ENCODE measurements around the gene VSIG4.
"Not testable (repeated sequence)": the region's sequence is repeated elsewhere in the genome, so short reads cannot be mapped to it uniquely, and the experiment has no call there.

The VSIG4 gene, protein sequence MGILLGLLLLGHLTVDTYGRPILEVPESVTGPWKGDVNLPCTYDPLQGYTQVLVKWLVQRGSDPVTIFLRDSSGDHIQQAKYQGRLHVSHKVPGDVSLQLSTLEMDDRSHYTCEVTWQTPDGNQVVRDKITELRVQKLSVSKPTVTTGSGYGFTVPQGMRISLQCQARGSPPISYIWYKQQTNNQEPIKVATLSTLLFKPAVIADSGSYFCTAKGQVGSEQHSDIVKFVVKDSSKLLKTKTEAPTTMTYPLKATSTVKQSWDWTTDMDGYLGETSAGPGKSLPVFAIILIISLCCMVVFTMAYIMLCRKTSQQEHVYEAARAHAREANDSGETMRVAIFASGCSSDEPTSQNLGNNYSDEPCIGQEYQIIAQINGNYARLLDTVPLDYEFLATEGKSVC

DNA sequence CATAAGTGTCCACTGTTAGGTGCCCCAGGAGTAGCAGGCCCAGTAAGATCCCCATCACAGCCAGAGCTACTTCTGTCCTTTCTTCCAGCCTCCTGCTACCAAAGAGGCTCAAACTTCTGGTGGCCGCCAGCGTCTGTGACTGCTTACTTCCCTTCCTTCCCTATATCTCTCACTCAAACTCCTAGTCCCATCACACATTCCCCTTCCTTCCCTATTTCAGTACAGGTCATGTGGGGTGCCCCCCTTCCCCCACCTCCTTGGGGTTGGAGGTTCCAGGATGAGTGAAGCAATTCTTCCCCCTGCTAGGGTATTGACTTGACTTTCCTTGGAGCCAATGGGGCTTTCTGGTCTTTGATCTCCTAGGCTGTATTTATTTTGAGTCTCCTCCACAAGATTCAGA is at the start of gene VSIG4:
Gene VSIG4 (minus strand): TSS at position 137 of the 400 bp plus-strand sequence. CDS start 82 bp downstream, at position 55.
- no peaks in the 10 kb centered on the region for H3K27me3 ChIP-seq (ENCODE audit: control insufficient read depth, insufficient read depth, low read length)
- no peak within 1 kb of the TSS for H3K9ac ChIP-seq (ENCODE audit: low read length)
- H3K9me3 ChIP-seq (ENCODE audit: control insufficient read depth, low read length) = no peaks in the 10 kb centered on the region
- H3K4me1 ChIP-seq (ENCODE audit: control insufficient read depth, insufficient read depth, low read length) = no peaks in the 10 kb centered on the region
- H3K36me3 ChIP-seq (ENCODE audit: control insufficient read depth, insufficient read depth, low read length) = no peaks in the 10 kb centered on the region
- H3K4me3 ChIP-seq (ENCODE audit: low read length) = no peak within 1 kb of the TSS

DNA sequence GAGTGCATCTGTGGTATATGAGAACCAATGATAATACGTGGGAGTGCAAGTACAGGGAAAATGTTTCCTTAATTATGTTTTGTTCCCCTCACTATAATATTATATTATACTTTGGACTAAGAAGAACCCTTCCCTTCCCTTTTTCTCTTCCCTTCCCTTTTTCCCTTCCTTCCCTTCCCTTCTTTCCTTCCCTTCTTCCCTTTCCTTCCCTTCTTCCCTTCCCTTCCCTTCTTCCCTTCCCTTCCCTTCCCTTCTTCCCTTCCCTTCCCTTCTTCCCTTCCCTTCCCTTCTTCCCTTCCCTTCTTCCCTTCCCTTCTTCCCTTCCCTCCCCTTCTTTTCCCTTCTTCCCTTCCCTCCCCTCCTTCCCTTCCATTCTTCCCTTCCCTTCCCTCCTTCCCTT is 36.9 kb upstream of the VSIG4 start:
- Histone ChIP-seq H3K36me3 (ENCODE audit: control insufficient read depth, insufficient read depth, low read length) (no peaks in the 10 kb centered on the region), H3K9ac (ENCODE audit: low read length) (no peak overlapping the region), H3K4me3 (ENCODE audit: low read length) (no peak overlapping the region), H3K4me1 (ENCODE audit: control insufficient read depth, insufficient read depth, low read length) (no peaks in the 10 kb centered on the region), H3K27me3 (ENCODE audit: control insufficient read depth, insufficient read depth, low read length) (no peaks in the 10 kb centered on the region), H3K9me3 (ENCODE audit: control insufficient read depth, low read length) (no peaks in the 10 kb centered on the region)

DNA sequence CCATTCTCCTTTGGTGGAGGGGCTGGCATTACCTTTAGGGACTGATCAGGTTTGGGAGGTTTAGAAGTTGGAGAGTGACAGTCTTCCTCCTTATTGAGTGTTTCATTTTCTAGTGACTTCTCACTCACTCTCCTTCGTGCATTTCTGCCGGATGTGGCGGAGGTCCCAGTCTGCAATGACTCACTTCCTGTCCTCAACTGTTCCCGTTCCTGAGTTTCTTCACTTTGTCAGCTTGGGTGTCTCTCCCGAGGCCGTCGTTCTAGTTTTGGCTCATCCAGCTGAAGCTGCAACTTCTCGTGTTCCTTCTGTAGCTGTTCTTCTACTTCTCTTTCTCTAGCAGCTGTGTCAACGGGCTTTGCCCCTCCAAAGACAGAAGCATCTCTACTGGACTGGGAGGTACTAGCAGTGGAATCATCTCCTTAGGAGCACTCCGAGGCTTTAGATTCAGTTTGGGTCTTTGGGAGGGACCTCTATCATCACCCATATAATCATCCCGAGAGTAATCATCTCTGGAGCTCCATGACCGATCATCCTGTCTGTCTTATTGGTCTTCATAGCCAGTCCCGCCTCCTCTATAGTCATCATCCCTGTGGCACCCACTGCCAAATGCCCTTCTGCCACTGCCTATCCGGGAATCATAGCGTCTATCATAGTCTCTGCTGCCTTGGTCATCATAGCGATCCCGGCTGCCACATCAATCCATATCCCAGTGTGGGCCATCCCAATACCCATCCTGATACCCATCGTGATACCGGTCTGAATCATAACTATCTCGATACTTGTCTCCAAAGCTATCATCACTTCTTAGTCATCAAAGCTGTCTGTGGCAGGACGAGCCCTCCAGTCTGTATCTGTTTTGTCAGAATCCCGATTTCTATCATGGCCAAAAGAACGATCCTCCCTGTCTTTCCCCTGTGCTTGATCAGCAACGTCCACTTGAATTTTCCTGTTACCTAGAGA is 35.3 kb upstream of the VSIG4 start:
- Histone ChIP-seq H3K27me3 (ENCODE audit: control insufficient read depth, insufficient read depth, low read length) (no peaks in the 10 kb centered on the region), H3K9me3 (ENCODE audit: control insufficient read depth, low read length) (no peaks in the 10 kb centered on the region), H3K9ac (ENCODE audit: low read length) (no peak overlapping the region), H3K4me3 (ENCODE audit: low read length) (no peak overlapping the region), H3K36me3 (ENCODE audit: control insufficient read depth, insufficient read depth, low read length) (no peaks in the 10 kb centered on the region), H3K4me1 (ENCODE audit: control insufficient read depth, insufficient read depth, low read length) (no peaks in the 10 kb centered on the region)

DNA sequence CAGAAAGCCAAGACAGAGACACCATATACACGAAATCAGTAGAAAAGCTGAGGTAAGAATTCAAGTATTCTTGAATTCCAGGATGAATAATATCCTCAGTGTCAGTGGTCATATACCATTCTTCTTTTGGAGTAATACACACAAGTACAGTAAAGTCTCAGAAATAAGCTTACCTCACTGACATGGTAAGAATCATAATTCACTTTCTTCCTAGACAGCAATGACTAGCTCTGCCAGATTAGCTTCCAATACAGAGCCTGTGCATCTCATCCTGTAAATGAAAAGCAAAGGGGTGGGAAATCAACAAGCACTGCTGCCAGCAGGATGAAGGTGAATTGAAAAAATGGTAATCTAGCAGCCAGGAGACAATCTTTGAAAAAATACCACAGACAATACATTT is 31.2 kb upstream of the VSIG4 start:
- Histone ChIP-seq H3K36me3 (ENCODE audit: control insufficient read depth, insufficient read depth, low read length) (no peaks in the 10 kb centered on the region), H3K9ac (ENCODE audit: low read length) (no peak overlapping the region), H3K4me1 (ENCODE audit: control insufficient read depth, insufficient read depth, low read length) (no peaks in the 10 kb centered on the region), H3K27me3 (ENCODE audit: control insufficient read depth, insufficient read depth, low read length) (no peaks in the 10 kb centered on the region), H3K9me3 (ENCODE audit: control insufficient read depth, low read length) (no peaks in the 10 kb centered on the region), H3K4me3 (ENCODE audit: low read length) (no peak overlapping the region)

DNA sequence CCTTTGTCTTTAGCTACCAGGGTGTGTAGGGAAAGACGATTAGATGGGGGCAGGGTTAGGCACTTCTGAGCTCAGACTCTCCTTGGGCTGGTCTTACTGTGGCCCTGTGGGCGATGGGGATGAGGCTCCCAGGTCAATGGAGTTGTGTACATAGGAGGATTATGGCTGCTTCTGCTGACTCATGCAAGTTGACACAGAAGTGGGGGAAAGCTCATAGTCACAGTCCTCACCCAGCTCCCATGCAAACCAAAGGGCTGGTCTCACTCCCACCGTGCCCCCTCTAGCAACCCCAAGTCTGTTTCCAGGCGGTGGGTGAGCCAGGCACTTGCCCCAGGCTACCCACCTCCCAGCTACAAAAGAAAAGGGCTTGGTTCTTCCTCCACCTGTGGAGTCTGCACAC is 24.4 kb upstream of the VSIG4 start:
- Histone ChIP-seq H3K9ac (ENCODE audit: low read length) (no peak overlapping the region), H3K4me1 (ENCODE audit: control insufficient read depth, insufficient read depth, low read length) (no peaks in the 10 kb centered on the region), H3K9me3 (ENCODE audit: control insufficient read depth, low read length) (no peaks in the 10 kb centered on the region), H3K27me3 (ENCODE audit: control insufficient read depth, insufficient read depth, low read length) (no peaks in the 10 kb centered on the region), H3K36me3 (ENCODE audit: control insufficient read depth, insufficient read depth, low read length) (no peaks in the 10 kb centered on the region), H3K4me3 (ENCODE audit: low read length) (no peak overlapping the region)

DNA sequence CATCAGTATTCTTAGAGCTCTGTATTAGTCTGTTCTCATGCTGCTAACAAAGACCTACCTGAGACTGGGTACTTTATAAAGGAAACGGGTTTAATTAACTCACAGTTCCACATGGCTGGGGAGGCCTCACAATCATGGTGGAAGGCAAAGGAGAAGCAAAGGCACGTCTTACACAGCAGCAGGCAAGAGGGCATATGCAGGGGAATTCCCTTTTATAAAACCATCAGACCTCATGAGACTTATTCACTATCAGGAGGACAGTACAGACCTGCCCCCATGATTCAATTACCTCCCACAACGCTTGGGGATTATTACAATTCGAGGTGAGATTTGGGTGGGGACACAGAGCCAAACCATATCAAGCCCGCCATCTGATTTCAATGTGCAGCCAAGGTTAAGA is 17.1 kb upstream of the VSIG4 start:
- H3K9ac ChIP-seq (ENCODE audit: low read length); H3K36me3 ChIP-seq (ENCODE audit: control insufficient read depth, insufficient read depth, low read length); H3K4me3 ChIP-seq (ENCODE audit: low read length); H3K27me3 ChIP-seq (ENCODE audit: control insufficient read depth, insufficient read depth, low read length); H3K9me3 ChIP-seq (ENCODE audit: control insufficient read depth, low read length); H3K4me1 ChIP-seq (ENCODE audit: control insufficient read depth, insufficient read depth, low read length): not testable (repeated sequence)

DNA sequence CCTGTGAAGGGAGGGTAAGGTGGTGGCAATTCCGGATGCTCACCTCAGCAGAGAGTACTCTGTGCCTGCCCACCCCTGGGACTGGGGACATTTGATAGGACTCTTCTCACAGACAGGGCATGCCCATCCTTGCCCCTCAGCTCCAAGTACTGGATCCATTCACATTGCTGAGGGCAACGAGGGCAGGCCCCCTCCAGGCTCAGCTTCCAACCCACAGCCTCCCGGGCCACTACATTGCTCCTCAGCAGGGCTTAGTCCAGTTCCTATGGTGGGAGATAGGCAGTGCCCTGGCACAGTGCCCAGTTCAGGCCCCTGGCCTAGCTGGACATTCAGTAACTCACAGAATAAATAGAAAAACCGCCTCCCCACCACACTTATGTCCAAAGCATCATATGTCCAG is 15.1 kb upstream of the VSIG4 start:
- Histone ChIP-seq H3K9me3 (ENCODE audit: control insufficient read depth, low read length) (no peaks in the 10 kb centered on the region), H3K9ac (ENCODE audit: low read length) (no peak overlapping the region), H3K4me1 (ENCODE audit: control insufficient read depth, insufficient read depth, low read length) (no peaks in the 10 kb centered on the region), H3K4me3 (ENCODE audit: low read length) (no peak overlapping the region), H3K27me3 (ENCODE audit: control insufficient read depth, insufficient read depth, low read length) (no peaks in the 10 kb centered on the region), H3K36me3 (ENCODE audit: control insufficient read depth, insufficient read depth, low read length) (no peaks in the 10 kb centered on the region)

DNA sequence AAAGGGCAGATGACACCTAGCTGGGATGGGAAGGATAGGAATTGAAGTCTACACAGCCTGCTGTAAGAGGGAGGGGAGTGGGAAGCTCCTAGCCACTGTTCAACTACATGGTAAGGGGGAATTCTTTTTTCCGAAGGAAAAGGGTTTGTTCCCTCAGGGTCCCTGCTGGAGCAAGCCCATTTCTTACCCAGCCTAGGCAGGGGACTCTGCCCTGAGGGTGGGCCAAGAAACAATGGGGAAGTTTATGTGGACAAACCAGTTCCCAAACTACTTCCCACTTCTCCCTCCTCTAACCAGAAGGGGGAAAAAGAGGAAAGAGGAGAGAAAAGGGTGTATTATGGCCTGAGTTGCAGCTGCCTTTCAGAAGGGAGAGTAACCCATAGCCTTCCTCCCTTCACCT is 13.5 kb upstream of the VSIG4 start:
- Histone ChIP-seq H3K4me1 (ENCODE audit: control insufficient read depth, insufficient read depth, low read length) (no peaks in the 10 kb centered on the region), H3K27me3 (ENCODE audit: control insufficient read depth, insufficient read depth, low read length) (no peaks in the 10 kb centered on the region), H3K4me3 (ENCODE audit: low read length) (no peak overlapping the region), H3K9ac (ENCODE audit: low read length) (no peak overlapping the region), H3K36me3 (ENCODE audit: control insufficient read depth, insufficient read depth, low read length) (no peaks in the 10 kb centered on the region), H3K9me3 (ENCODE audit: control insufficient read depth, low read length) (no peaks in the 10 kb centered on the region)

DNA sequence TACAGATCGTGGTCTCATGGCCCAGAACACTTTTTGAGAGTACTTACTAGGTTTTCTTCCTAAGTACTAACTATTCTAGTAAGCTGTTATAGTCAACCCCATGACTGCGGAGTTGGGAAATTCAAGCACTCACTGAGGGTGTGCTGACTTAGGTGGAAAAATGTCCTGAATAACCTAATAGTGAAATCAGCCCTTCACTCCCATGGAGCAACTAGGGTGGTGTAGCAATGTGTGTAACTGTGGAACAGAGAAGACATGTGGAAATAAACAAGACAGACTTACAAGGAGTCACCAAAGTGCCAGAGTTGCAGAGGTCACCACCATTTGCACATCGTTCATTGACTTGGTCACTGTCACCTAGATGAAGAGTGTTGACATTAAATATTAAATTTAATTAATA is 12.1 kb upstream of the VSIG4 start:
- H3K4me3 ChIP-seq (ENCODE audit: low read length) = no peak overlapping the region
- no peak overlapping the region for H3K9ac ChIP-seq (ENCODE audit: low read length)
- H3K36me3 ChIP-seq (ENCODE audit: control insufficient read depth, insufficient read depth, low read length) = no peaks in the 10 kb centered on the region
- no peaks in the 10 kb centered on the region for H3K27me3 ChIP-seq (ENCODE audit: control insufficient read depth, insufficient read depth, low read length)
- H3K4me1 ChIP-seq (ENCODE audit: control insufficient read depth, insufficient read depth, low read length) = no peaks in the 10 kb centered on the region
- H3K9me3 ChIP-seq (ENCODE audit: control insufficient read depth, low read length) = no peaks in the 10 kb centered on the region

DNA sequence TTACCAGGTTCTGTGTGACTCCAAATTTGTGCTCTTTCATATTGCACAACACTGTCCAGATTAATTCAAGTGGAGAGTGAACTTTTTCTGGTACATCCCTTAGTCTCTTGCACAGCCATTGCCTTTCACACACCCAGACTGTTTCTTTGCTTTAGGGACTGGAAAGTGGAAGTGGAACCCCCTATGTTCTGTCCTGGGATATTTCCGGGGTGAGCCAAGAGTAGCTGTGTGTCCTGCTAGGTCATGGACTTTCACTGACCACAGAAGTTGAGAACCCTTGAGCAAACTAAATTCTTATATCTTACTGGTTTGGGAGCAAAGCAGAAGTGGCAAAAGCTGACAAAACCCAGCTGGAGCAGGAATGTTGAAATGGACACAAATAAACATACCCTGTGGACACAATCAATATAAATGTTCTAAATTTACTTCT is 10.3 kb upstream of the VSIG4 start:
- no peaks in the 10 kb centered on the region for H3K4me1 ChIP-seq (ENCODE audit: control insufficient read depth, insufficient read depth, low read length)
- no peaks in the 10 kb centered on the region for H3K27me3 ChIP-seq (ENCODE audit: control insufficient read depth, insufficient read depth, low read length)
- H3K36me3 ChIP-seq (ENCODE audit: control insufficient read depth, insufficient read depth, low read length) = no peaks in the 10 kb centered on the region
- no peak overlapping the region for H3K4me3 ChIP-seq (ENCODE audit: low read length)
- no peak overlapping the region for H3K9ac ChIP-seq (ENCODE audit: low read length)
- H3K9me3 ChIP-seq (ENCODE audit: control insufficient read depth, low read length) = no peaks in the 10 kb centered on the region

DNA sequence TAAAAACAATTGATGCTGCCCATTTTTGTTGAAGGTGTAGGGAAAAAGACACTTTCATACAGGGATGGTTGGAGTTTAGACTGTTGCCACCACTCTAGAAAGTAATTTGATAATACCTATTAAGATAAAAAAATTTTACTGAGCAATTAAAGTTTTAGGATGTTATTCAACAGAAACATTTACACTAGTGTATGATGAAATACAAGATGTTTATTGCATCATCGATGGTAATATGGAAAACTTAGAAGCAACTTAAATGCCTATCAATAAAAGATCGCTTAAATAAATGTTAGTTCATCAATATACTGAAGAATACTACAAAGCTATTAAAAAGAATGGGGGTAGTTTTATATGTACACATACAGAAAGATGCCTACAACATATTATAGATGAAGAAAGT is 9.2 kb upstream of the VSIG4 start:
- Histone ChIP-seq H3K27me3 (ENCODE audit: control insufficient read depth, insufficient read depth, low read length) (no peaks in the 10 kb centered on the region), H3K36me3 (ENCODE audit: control insufficient read depth, insufficient read depth, low read length) (no peaks in the 10 kb centered on the region), H3K4me1 (ENCODE audit: control insufficient read depth, insufficient read depth, low read length) (no peaks in the 10 kb centered on the region), H3K9ac (ENCODE audit: low read length) (no peak overlapping the region), H3K9me3 (ENCODE audit: control insufficient read depth, low read length) (no peaks in the 10 kb centered on the region), H3K4me3 (ENCODE audit: low read length) (no peak overlapping the region)

DNA sequence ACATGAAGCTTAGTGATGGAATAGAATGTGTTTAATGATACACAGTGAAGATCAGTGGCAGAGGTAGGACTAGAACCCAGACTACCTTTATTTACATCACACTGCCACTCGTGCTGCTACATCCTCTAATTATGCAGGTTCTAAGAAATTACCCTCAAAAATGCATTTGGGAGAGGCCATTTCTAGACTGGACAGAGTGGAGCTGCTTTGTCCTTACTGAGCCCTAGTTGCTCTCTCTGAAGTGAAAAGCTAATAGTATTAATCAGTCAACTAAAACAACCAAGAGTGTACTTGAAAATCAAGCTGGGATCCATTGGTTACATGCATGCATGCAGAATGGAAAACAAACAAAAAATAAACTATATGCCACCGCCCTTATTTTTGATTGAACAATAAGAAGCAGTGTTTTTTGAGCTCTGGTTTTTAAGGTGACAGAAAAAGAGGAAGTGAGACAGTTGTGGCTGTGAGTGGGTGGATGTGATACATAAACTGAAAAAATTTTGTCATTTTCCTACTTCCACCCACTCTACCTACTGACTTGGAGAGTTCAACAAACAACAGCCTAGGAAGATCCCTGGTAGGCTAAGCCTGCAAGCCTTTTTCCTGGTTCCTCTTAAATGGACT is 6.8 kb upstream of the VSIG4 start:
- Histone ChIP-seq H3K4me1 (ENCODE audit: control insufficient read depth, insufficient read depth, low read length) (no peaks in the 10 kb centered on the region), H3K36me3 (ENCODE audit: control insufficient read depth, insufficient read depth, low read length) (no peaks in the 10 kb centered on the region), H3K9ac (ENCODE audit: low read length) (no peak overlapping the region), H3K9me3 (ENCODE audit: control insufficient read depth, low read length) (no peaks in the 10 kb centered on the region), H3K27me3 (ENCODE audit: control insufficient read depth, insufficient read depth, low read length) (no peaks in the 10 kb centered on the region), H3K4me3 (ENCODE audit: low read length) (no peak overlapping the region)
